Measurements from ENCODE around the gene CHN1.

DNA sequence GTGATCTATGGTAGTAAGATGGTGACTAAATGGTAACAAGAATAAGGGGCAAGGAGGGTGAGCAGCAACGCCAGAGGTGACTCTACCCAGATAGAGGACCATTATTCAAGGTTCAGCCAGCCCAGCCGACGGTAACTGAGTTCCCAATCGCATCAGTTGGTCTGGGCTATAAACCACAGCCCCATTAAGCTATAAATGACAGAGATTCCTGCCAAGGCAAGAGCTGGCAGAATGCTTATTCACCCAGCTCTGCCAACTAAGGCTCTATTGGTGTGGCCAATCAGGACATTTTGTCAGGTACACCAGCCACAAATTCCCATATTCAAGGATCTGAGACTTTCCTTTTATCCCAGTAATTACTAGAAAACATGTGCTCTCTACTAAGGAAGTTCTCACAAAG, 3.6 kb downstream of the CHN1 start:
- TF ChIP-seq, protein P1, sequence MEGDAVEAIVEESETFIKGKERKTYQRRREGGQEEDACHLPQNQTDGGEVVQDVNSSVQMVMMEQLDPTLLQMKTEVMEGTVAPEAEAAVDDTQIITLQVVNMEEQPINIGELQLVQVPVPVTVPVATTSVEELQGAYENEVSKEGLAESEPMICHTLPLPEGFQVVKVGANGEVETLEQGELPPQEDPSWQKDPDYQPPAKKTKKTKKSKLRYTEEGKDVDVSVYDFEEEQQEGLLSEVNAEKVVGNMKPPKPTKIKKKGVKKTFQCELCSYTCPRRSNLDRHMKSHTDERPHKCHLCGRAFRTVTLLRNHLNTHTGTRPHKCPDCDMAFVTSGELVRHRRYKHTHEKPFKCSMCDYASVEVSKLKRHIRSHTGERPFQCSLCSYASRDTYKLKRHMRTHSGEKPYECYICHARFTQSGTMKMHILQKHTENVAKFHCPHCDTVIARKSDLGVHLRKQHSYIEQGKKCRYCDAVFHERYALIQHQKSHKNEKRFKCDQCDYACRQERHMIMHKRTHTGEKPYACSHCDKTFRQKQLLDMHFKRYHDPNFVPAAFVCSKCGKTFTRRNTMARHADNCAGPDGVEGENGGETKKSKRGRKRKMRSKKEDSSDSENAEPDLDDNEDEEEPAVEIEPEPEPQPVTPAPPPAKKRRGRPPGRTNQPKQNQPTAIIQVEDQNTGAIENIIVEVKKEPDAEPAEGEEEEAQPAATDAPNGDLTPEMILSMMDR (IDR thresholded peaks at IDR 0.05), result no peak
- TF ChIP-seq POLR2AphosphoS5 (IDR thresholded peaks at IDR 0.05) (no peak), POLR2A (IDR thresholded peaks at IDR 0.05) (no peak), EP300 (IDR thresholded peaks at IDR 0.05) (no peak)

Measured in upper lobe of left lung (tissue), 4 donors.